ENCODE data around the gene CSF1.
A peak's percentile ranks its signal among the peaks of the same experiment; 100 is the strongest.

The CSF1 gene

DNA sequence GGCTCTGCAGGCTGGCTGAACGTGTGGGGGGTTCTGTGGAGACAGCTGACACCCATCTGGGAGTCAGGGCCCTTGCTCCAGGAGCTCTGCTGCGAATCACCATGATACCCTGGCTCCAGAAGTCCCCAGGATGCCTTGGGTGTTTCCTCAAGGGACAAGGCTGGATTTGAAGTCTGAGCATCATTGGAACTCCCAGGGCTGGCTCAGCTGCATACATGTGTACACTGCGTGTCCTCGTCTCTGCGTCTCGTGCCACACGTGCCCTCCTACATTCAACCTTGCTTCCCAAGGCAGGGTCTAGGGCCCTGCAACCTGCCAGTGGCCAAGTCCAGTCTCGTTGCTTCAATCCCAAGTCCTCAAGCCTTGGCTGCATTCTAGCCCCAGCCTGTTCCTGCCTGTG is 11.7 kb downstream of the CSF1 start:
- DNase-seq: no peak

DNA sequence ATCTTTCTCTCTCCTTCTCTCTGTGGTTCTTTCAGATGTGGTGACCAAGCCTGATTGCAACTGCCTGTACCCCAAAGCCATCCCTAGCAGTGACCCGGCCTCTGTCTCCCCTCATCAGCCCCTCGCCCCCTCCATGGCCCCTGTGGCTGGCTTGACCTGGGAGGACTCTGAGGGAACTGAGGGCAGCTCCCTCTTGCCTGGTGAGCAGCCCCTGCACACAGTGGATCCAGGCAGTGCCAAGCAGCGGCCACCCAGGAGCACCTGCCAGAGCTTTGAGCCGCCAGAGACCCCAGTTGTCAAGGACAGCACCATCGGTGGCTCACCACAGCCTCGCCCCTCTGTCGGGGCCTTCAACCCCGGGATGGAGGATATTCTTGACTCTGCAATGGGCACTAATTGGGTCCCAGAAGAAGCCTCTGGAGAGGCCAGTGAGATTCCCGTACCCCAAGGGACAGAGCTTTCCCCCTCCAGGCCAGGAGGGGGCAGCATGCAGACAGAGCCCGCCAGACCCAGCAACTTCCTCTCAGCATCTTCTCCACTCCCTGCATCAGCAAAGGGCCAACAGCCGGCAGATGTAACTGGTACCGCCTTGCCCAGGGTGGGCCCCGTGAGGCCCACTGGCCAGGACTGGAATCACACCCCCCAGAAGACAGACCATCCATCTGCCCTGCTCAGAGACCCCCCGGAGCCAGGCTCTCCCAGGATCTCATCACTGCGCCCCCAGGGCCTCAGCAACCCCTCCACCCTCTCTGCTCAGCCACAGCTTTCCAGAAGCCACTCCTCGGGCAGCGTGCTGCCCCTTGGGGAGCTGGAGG is 12.7 kb downstream of the CSF1 start:
- peak; percentile 33 for DNase-seq

DNA sequence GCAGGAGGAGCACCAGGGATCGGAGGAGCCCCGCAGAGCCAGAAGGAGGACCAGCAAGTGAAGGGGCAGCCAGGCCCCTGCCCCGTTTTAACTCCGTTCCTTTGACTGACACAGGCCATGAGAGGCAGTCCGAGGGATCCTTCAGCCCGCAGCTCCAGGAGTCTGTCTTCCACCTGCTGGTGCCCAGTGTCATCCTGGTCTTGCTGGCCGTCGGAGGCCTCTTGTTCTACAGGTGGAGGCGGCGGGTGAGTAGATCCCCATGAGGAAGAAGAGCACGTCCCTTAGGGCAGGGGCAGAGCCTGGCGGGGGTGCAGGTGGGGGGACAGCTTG is 13.3 kb downstream of the CSF1 start:
- DNase-seq: no peak

DNA sequence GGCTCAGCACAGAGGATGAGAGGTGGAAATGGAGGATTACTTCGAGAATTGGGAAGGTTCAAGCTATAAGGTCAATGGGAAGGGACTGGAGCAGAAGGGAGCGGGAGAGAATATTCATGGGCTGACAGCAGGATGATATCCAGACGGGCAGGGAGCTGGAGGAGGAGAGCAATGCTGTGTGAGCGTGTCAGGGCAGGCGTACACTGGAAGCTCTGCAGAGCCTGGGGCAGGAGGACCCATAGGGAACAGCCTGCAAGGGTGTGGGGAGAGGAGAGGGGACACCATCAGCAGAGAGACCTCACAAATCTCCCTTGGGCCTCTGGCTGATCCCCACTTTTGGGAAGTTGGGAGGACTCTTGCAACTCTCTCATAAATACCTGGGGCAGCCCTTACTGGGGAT is 13.7 kb downstream of the CSF1 start:
- DNase-seq: no peak

DNA sequence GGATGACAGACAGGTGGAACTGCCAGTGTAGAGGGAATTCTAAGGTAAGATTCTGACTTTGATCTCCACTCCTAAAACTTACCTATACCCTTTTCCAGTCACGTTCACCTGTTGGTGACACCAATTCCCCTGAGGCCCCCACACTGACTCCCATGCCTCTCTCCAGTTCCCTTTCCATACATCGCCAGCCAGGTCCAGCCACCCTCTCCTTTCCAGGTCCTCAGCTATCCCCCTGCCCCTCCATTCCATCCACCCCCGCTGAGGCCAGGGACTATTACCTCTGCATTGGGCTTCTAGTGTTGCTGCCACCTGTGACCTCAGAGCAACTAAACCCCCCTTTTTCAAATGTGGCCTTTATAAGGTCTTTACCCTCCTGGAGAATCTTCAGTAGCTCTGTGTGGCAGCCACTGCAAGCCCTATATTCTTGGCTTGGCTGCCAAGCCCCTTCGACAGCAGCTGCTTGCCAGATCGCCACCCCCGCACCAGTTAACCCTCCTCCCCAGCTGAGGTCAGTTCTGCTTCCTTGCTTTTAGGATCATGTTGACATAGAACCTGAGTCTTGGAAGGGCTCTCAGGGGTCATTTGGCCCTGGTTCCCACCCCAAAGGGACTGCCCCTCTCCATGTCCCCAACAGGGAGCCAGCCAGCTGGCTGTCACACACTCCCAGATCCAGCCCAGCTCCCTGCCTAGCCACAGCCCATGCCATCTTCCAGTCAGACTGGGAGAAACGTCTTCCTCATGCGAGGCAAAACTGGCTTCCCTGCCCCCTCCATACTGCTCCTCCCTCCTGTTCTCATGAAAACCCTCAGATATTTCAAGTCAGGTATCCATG is 14.7 kb downstream of the CSF1 start:
- DNase-seq: no peak

DNA sequence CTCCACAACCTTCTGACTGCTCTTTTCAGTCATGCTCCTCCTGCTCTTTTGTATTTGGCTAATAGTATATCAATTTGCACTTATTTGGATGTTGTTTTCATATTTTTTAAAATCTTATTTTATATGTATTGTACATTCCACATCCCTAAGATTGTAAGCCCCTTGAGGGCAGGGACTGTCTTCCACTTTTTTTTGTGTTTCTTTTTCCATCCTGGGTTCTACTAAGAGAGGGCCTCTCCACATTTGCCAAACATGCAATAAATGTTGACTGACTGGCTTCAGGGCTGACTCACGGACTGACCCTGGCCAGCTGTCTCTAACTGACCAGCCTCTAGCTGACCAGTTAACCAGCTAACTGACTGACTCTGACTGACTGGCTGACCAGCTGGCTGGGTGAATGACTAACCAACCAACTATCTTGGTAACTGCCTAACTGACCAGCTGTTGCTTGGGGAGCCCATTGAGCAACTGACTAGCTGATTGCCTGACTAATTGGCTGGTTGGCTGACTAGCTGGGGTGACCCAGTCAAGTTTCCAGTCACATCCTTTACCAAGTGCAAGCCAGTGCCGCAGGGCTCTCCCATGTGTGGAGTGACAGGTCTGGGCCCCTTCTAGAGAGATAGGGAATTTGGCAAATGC is 16.1 kb downstream of the CSF1 start:
- DNase-seq: peak; percentile 35

DNA sequence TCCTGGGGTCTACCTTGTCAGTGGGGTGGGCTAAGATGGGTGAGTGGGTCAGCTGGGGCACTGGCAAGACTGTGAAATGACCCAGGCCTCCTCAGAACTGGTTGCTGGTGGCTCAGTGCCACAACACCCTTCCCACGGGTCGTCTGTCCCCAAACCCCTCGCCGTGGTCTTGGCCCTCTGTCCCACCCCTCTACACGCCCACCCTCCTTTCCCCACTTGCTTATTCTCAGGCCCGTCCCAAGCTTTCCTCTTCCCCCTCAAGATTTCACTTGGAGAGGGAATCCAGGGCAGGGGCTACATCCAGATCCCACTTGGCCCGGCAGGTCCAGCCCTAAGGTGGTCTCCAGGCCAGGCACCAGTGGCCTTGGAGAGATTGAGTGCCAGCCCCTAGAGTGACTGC is 16.7 kb downstream of the CSF1 start:
- no peak for DNase-seq

DNA sequence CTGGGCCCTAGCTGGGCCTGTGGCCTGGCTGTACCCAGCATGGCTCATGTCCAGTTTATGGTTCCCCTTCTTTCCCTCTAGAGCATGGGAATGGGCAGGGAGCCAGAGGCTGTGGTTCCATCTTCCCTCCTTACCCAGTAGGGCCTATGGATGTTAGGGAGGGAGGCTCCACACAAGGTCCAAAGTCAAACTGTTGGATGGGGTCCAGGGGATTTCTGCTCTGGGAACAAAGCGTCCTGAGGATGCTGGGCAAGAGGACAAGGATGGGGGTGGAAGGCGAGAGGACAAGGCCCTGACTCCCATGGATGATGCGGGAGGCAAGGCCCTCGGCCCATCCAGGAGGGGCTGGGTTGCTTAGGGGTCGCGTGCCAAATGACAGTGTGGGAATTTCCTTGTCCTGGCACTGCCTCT is 17.3 kb downstream of the CSF1 start:
- DNase-seq: peak; percentile 53

DNA sequence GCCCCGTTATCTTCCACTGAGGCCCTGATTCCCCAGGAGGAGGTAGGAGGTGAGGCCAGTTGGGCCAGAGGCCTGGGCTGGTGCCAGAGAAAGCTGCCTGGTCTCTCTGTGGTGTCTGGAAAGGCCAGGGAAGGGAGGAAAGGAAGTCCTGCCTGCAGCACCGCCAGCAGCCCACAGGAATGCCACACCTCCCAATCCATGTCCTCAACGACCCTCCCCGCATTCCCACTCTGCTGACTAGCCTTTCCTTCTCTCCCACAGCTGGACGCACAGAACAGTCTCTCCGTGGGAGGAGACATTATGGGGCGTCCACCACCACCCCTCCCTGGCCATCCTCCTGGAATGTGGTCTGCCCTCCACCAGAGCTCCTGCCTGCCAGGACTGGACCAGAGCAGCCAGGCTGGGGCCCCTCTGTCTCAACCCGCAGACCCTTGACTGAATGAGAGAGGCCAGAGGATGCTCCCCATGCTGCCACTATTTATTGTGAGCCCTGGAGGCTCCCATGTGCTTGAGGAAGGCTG is 18.0 kb downstream of the CSF1 start:
- peak; percentile 77 for DNase-seq

DNA sequence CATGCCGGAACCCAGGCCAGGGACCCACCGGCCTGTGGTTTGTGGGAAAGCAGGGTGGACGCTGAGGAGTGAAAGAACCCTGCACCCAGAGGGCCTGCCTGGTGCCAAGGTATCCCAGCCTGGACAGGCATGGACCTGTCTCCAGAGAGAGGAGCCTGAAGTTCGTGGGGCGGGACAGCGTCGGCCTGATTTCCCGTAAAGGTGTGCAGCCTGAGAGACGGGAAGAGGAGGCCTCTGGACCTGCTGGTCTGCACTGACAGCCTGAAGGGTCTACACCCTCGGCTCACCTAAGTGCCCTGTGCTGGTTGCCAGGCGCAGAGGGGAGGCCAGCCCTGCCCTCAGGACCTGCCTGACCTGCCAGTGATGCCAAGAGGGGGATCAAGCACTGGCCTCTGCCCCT is 18.5 kb downstream of the CSF1 start:
- DNase-seq: no peak

DNA sequence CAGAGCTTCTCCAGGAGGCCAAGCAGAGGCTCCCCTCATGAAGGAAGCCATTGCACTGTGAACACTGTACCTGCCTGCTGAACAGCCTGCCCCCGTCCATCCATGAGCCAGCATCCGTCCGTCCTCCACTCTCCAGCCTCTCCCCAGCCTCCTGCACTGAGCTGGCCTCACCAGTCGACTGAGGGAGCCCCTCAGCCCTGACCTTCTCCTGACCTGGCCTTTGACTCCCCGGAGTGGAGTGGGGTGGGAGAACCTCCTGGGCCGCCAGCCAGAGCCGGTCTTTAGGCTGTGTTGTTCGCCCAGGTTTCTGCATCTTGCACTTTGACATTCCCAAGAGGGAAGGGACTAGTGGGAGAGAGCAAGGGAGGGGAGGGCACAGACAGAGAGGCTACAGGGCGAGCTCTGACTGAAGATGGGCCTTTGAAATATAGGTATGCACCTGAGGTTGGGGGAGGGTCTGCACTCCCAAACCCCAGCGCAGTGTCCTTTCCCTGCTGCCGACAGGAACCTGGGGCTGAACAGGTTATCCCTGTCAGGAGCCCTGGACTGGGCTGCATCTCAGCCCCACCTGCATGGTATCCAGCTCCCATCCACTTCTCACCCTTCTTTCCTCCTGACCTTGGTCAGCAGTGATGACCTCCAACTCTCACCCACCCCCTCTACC is 19.1 kb downstream of the CSF1 start:
- no peak for DNase-seq

DNA sequence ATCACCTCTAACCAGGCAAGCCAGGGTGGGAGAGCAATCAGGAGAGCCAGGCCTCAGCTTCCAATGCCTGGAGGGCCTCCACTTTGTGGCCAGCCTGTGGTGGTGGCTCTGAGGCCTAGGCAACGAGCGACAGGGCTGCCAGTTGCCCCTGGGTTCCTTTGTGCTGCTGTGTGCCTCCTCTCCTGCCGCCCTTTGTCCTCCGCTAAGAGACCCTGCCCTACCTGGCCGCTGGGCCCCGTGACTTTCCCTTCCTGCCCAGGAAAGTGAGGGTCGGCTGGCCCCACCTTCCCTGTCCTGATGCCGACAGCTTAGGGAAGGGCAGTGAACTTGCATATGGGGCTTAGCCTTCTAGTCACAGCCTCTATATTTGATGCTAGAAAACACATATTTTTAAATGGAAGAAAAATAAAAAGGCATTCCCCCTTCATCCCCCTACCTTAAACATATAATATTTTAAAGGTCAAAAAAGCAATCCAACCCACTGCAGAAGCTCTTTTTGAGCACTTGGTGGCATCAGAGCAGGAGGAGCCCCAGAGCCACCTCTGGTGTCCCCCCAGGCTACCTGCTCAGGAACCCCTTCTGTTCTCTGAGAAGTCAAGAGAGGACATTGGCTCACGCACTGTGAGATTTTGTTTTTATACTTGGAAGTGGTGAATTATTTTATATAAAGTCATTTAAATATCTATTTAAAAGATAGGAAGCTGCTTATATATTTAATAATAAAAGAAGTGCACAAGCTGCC is 19.8 kb downstream of the CSF1 start:
- DNase-seq: no peak

DNA sequence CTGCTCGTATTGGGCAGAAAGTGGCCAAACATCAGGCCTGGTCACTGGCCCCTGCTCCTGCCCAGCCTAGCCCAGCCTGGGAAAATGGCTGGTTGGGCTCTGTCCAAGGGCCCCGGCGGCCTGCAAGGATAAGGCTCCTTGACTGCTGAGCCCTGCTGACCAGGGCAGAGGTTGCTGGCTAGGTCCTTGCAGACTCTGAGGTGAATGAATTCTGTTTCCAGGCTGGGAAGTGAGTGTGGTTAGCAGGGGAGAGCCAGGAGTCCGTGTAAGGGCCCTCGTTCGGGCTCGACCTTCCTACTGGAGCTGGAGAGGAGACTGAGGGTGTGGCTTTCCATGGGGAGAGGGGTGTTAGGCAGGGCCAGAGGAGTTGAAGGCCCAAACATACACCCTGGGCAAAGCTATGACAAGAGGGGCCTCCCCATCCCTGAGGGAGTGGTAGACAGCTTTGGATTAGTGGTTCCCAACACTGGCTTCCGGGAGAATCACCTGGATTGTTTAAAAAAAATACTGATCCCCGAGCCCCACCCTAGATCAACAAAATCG is 20.6 kb downstream of the CSF1 start:
- DNase-seq: peak; percentile 69

DNA sequence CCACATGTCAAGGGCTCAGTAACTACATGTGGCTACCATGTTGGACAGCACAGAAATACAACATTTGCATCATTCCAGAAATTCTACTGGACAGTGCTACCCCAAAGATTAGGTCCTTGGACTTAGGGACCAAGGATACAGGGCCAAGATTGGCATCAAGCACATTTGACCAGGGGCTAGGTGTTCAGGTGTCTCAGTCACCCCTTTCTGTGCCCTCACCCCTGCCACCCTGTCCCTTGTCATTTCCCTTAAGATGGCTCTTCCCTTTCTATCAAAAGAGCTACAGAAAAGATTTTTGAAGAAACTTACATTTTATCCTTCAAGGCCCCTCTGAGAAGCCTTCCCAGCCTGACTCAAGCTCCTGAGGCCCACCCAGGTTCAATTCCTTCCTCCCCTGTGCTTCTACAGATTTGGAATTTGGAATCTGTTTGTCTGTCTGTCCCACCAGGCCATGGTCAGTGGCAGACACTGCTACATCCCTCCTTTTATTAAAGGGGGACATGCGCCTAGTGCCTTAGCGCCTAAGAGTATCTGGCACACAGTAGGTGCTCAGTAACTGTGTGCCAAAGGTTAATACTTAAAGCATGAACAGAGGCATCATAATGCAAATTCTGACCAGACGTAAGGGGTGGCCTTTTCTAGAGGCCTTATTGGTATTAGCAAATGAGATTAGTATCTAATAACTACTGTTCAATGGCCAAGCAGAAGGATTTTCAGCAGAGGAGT is 21.4 kb downstream of the CSF1 start:
- DNase-seq: no peak

DNA sequence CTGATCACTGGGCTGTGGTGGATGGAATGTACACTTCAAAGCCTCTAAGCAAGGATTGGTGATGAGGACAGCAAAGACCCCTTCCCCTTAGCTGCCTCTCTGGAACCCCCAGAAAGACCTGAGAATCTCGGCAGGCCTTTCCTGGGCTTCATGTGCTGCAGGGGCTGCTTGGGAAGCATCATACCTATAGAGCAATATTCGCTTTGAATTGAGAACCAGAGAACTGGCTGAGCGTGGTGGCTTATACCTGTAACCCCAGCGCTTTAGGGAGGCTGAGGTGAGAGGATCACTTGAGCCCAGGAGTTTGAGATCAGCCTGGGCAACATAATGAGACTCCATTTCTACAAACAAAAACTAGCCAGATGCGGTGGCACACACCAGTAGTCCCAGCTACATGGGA is 22.0 kb downstream of the CSF1 start:
- DNase-seq: no peak

DNA sequence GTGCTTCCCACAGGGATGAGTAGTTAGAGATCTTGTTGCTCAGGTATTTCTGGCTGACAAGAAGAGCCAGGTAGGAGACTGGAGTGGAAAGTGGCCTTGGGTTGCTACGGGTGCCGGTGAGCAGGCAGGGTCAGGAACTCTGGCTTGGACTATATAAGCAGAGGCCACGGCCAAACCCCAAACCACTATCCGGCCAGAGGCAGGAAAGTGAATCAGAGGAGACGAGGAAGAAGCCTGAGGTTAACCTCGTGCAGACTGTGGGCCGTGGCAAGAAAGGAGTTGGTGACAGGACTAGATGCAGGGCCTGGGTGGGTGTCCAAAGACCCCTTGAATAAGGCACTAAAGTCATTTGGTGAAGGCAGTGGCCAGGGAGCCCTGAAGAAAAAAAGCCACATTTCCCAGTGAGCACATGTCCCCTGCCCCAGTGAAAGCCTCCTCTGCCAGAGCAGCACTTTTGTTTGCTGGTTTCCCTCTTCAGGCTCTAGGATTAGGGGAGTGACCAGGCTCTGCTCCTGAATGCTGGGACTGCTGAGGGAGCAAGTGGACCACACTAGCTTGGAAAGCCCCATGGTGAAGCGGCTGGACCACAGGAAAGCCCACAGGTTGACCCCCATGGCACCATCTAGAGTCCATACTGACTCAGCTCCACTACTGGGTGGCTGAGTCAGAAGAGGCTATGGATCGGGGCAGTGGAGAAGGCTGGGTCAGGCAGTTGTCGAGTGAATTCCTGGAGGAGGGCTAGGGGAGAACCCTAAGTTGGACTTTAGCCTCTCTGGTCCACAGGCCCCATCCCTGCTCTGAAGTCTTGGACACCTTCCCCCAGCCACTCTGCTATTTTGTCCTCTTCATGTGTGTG is 23.4 kb downstream of the CSF1 start:
- DNase-seq: peak; percentile 30

DNA sequence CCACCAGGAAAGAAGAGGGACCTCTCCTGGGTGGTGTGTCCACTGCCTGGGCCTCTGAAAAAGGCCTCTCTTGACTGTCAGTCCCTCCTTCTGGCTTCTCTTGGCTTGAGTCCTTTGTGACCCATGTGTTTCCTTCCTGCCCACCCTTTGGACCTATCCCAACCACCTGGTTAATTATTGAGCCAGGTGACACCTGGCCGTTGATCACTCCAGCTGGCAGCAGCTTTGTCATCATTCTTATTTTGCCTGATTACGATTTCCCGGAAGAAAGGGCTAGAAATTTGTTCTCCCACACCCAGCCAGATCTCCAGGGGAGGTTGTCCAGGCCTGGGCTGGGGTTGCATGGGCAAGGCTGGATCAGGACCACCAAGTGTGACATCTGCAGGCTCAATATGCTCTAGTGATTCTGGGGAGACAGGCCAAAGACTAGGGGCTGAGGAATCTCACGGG is 24.8 kb downstream of the CSF1 start:
- no peak for DNase-seq

DNA sequence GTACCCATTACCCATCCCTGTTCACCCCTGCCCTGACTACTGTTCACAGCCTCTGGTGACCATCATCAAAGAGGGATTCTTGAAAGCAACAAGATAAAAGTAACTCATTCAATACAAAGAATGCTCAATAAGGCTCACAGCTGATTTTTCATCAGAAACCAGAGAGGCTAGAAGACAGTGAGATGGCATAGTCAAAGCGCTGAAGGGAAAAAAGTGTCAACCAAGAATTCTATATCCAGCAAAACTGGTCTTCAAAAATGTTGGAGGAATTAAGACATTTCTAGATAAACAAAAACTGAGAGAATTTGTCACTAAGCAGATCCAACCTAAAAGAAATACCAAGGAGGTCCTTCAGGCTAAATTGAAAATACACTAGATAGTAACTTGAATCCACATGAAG is 27.1 kb downstream of the CSF1 start:
- no peak for DNase-seq

DNA sequence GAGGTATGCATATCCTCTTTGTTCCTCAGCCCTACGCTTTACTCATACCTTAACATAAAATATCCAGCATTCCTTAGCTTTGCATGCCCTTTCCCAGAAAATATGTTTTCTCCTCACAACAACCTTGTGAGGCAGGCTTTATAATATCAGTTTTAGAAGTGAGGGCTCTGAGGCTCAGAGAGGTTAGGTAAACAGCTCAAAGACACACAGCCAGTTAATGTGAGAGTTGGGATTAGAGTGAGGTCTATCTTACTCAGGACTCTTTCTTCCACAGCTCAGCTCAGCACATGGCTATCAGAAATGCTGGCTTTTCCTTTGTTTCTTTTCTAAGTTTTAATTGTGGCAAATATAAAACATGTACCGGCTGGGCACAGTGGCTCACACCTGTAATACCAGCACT is 27.9 kb downstream of the CSF1 start:
- DNase-seq: no peak

DNA sequence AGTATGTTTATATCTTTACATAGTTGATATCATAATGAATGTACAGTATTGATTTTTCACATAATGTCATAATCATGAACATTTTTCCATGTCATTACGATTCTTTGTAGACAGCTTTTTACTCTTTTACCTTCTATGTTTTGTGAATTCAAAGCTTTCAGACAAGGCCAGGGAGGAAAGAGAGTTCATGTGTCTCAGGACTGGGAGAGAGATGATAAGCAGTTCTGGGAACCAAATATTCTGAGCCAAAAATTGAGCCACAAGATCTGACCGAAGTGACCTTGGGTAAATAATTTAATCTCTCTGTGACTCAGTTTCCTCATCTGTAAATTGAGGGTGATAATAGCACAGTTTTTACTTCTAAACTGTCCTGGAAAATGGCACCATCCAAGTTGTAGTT is 31.8 kb downstream of the CSF1 start:
- no peak for DNase-seq

All from fibroblast of skin of scalp (primary cell).